ENCODE data around the gene PLEKHB1.
A peak's percentile ranks its signal among the peaks of the same experiment; 100 is the strongest.

Gene PLEKHB1

DNA sequence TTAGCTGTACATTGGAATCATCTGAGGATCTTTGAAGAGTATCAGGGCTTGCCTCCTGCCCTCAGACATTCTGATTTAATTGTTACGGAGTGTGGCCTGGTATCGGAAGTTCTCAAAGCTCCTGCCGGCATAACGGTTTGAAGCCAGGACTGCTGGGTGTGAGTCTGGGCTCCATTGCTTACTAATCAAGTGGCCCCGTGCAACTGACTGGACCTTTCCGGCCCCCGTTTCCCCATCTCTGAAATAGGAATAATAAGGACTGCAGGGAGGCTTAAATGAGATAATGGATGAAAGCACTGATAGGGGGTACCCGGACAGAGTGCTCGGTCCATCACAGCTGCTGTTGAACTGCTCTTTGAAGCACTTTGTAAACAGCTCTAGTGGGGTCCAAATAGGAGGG lies 1.7 kb downstream of the PLEKHB1 start:
- H3K36me3 ChIP-seq (ENCODE audit: control insufficient read depth in 1 of 2, insufficient read depth in 2 of 2, low read length in 2 of 2): no peaks in the 10 kb centered on the region
- H3K27me3 ChIP-seq (ENCODE audit: control insufficient read depth in 1 of 2, insufficient read depth in 2 of 2, low read length in 2 of 2): no peaks in the 10 kb centered on the region
- peak overlapping the region in 1 of 2 donors; percentile 53 for H3K4me3 ChIP-seq (ENCODE audit: low read depth in 1 of 2, low read length in 2 of 2)
- H3K9me3 ChIP-seq (ENCODE audit: control insufficient read depth in 1 of 2, low read length in 2 of 2): no peaks in the 10 kb centered on the region
- H3K27ac ChIP-seq (ENCODE audit: low read depth, low read length): no peak overlapping the region
- H3K4me1 ChIP-seq (ENCODE audit: control insufficient read depth in 1 of 2, insufficient read depth in 2 of 2, low read length in 2 of 2): peaks cover 4% of the 10 kb centered on the region in 2 donors
- H3K9ac ChIP-seq (ENCODE audit: low read depth in 1 of 2, low read length in 2 of 2): peak overlapping the region in 1 of 2 donors; percentile 19

DNA sequence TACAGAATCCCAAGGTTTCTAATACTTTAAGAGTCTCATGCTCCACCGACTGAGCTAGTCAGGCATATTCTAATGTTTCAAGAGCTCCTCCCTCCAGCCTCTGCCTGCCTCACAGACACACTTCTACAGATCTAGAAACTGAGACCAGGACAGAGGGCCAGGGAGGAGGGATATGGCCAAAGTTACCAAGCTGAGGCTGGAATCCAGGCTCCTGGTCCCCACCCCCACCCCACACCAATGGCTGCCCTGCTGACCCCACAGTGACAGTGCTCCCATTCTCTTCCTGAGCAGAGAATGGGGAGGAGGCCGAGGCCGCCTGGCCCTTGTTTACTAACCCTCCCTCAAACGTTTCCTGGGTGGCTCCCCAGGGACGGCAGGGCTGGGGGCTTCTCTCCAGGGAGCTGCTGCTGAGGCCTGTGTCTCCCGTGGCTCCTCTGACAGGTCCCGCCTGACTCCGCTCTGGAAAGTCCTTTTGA lies 2.2 kb downstream of the PLEKHB1 start:
- H3K9ac ChIP-seq (ENCODE audit: low read depth in 1 of 2, low read length in 2 of 2): no peak overlapping the region
- no peak overlapping the region for H3K27ac ChIP-seq (ENCODE audit: low read depth, low read length)
- H3K4me3 ChIP-seq (ENCODE audit: low read depth in 1 of 2, low read length in 2 of 2): no peak overlapping the region
- no peaks in the 10 kb centered on the region for H3K27me3 ChIP-seq (ENCODE audit: control insufficient read depth in 1 of 2, insufficient read depth in 2 of 2, low read length in 2 of 2)
- H3K9me3 ChIP-seq (ENCODE audit: control insufficient read depth in 1 of 2, low read length in 2 of 2): no peaks in the 10 kb centered on the region
- H3K36me3 ChIP-seq (ENCODE audit: control insufficient read depth in 1 of 2, insufficient read depth in 2 of 2, low read length in 2 of 2): no peaks in the 10 kb centered on the region
- peaks cover 4% of the 10 kb centered on the region in 2 donors for H3K4me1 ChIP-seq (ENCODE audit: control insufficient read depth in 1 of 2, insufficient read depth in 2 of 2, low read length in 2 of 2)

DNA sequence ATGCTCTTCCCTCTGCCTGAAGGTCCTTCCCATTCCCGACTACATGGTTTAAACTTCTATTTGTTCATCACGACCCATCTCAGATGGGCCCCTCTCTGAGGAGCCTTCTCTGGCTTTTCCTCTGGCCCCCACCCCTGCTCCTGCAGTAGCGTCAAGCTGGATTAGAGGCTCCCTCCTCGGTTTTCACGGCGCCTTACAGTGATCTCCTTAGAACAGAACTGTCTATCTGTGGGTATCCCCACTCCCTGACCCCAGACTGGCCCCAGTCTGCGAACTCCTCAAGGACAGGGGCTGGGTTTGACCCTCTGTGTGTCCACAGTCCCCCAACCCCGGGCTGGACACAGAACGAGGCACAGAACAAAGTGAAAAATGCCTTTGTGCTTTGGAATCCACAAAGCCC lies 2.8 kb downstream of the PLEKHB1 start:
- H3K36me3 ChIP-seq (ENCODE audit: control insufficient read depth in 1 of 2, insufficient read depth in 2 of 2, low read length in 2 of 2): no peaks in the 10 kb centered on the region
- no peak overlapping the region for H3K4me3 ChIP-seq (ENCODE audit: low read depth in 1 of 2, low read length in 2 of 2)
- H3K9me3 ChIP-seq (ENCODE audit: control insufficient read depth in 1 of 2, low read length in 2 of 2): no peaks in the 10 kb centered on the region
- no peak overlapping the region for H3K27ac ChIP-seq (ENCODE audit: low read depth, low read length)
- no peak overlapping the region for H3K9ac ChIP-seq (ENCODE audit: low read depth in 1 of 2, low read length in 2 of 2)
- peaks cover 4% of the 10 kb centered on the region in 2 donors for H3K4me1 ChIP-seq (ENCODE audit: control insufficient read depth in 1 of 2, insufficient read depth in 2 of 2, low read length in 2 of 2)
- no peaks in the 10 kb centered on the region for H3K27me3 ChIP-seq (ENCODE audit: control insufficient read depth in 1 of 2, insufficient read depth in 2 of 2, low read length in 2 of 2)

DNA sequence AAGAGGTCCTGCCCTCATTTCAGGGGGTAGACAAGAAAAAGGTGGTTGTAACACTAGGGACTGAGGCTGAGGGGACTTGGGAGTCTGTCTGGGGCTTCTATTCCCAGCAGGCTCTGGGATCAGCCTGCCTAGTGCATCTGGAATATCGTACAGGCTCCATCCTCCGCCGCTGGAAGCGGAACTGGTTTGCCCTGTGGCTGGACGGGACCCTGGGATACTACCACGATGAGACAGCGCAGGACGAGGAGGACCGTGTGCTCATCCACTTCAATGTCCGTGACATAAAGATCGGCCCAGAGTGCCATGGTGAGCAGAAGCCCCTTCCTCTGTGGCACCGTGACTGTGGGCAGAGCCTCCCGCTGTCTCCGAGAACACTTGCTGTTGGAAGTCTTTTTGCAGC lies 4.0 kb downstream of the PLEKHB1 start:
- Histone ChIP-seq H3K9ac (ENCODE audit: low read depth in 1 of 2, low read length in 2 of 2) (no peak overlapping the region), H3K4me1 (ENCODE audit: control insufficient read depth in 1 of 2, insufficient read depth in 2 of 2, low read length in 2 of 2) (peaks cover 4% of the 10 kb centered on the region in 2 donors), H3K4me3 (ENCODE audit: low read depth in 1 of 2, low read length in 2 of 2) (no peak overlapping the region), H3K27me3 (ENCODE audit: control insufficient read depth in 1 of 2, insufficient read depth in 2 of 2, low read length in 2 of 2) (no peaks in the 10 kb centered on the region), H3K9me3 (ENCODE audit: control insufficient read depth in 1 of 2, low read length in 2 of 2) (no peaks in the 10 kb centered on the region), H3K36me3 (ENCODE audit: control insufficient read depth in 1 of 2, insufficient read depth in 2 of 2, low read length in 2 of 2) (no peaks in the 10 kb centered on the region), H3K27ac (ENCODE audit: low read depth, low read length) (no peak overlapping the region)

DNA sequence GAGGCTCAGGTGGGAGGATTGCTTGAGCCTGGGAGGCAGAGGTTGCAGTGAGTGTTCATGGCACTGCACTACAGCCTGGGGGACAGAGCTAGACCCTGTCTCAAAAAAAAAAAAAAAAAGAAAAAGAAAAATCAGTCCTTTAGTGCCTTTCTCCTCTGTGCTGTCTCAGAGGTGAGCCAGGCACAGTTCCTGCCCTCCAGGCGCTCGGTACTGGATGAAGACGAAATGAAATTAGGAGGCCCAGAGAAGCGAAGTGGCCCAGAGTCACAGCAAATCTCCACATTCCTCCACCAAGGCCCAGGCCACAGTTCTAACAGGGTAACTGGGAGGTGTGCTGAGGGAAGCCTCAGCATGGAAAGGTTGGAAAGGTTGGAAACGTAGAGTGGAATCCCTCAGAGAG lies 4.9 kb downstream of the PLEKHB1 start:
- Histone ChIP-seq H3K9ac (ENCODE audit: low read depth in 1 of 2, low read length in 2 of 2) (no peak overlapping the region), H3K9me3 (ENCODE audit: control insufficient read depth in 1 of 2, low read length in 2 of 2) (no peaks in the 10 kb centered on the region), H3K4me3 (ENCODE audit: low read depth in 1 of 2, low read length in 2 of 2) (no peak overlapping the region), H3K4me1 (ENCODE audit: control insufficient read depth in 1 of 2, insufficient read depth in 2 of 2, low read length in 2 of 2) (peaks cover 4% of the 10 kb centered on the region in 2 donors), H3K36me3 (ENCODE audit: control insufficient read depth in 1 of 2, insufficient read depth in 2 of 2, low read length in 2 of 2) (no peaks in the 10 kb centered on the region), H3K27ac (ENCODE audit: low read depth, low read length) (no peak overlapping the region), H3K27me3 (ENCODE audit: control insufficient read depth in 1 of 2, insufficient read depth in 2 of 2, low read length in 2 of 2) (no peaks in the 10 kb centered on the region)

DNA sequence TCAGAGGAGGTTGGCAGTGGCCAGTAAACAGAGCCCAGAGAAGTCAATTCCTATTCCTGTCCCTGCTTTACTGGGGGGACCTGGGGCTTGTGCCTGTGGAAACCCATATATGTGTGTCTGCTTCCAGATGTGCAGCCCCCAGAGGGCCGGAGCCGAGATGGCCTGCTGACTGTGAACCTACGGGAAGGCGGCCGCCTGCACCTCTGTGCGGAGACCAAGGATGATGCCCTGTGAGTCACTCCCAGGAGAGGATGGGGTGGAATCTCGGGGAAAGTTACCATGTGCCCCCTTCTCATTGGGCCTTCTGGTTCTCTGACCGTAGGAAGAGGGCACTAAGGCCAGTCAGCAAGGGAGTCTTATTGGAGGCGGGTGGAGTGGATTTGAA lies 5.3 kb downstream of the PLEKHB1 start:
- H3K27ac ChIP-seq (ENCODE audit: low read depth, low read length): no peak overlapping the region
- H3K27me3 ChIP-seq (ENCODE audit: control insufficient read depth in 1 of 2, insufficient read depth in 2 of 2, low read length in 2 of 2): no peaks in the 10 kb centered on the region
- no peak overlapping the region for H3K4me3 ChIP-seq (ENCODE audit: low read depth in 1 of 2, low read length in 2 of 2)
- no peak overlapping the region for H3K9ac ChIP-seq (ENCODE audit: low read depth in 1 of 2, low read length in 2 of 2)
- peaks cover 4% of the 10 kb centered on the region in 2 donors for H3K4me1 ChIP-seq (ENCODE audit: control insufficient read depth in 1 of 2, insufficient read depth in 2 of 2, low read length in 2 of 2)
- H3K9me3 ChIP-seq (ENCODE audit: control insufficient read depth in 1 of 2, low read length in 2 of 2): no peaks in the 10 kb centered on the region
- no peaks in the 10 kb centered on the region for H3K36me3 ChIP-seq (ENCODE audit: control insufficient read depth in 1 of 2, insufficient read depth in 2 of 2, low read length in 2 of 2)

DNA sequence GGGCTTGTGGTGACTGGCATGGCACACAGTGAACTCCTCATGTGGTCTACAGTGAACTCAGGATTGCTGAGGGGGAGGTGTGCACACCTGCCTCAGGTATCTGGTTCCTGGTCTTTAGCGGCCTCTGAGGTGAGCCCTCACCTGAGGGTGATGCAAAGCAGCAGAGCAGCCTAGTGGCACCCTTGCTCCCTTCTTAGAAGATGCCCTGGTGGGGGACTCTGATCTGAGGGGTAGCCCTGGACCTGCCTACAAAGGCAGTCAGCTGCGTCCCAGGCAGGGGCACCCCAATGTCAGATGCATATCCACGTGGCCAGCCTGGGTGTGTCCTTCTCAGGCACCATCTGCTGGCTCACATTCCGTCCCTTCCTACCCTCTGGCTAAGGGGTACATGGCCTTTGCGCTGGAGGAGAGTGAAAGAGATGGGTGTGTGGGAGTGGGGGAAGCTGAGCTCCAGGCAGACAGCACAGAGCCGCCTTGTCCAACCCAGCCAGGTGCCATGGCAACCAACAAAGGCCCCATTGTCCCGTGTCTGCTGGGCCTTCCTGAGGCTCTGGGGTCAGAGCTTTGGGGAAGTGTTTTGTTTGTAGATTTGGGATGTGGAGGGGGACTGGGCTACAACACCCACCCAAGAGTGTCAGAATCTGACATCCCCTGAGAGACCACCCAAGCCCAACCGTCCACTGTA lies 5.8 kb downstream of the PLEKHB1 start:
- no peaks in the 10 kb centered on the region for H3K9me3 ChIP-seq (ENCODE audit: control insufficient read depth in 1 of 2, low read length in 2 of 2)
- no peak overlapping the region for H3K4me3 ChIP-seq (ENCODE audit: low read depth in 1 of 2, low read length in 2 of 2)
- no peak overlapping the region for H3K9ac ChIP-seq (ENCODE audit: low read depth in 1 of 2, low read length in 2 of 2)
- H3K27me3 ChIP-seq (ENCODE audit: control insufficient read depth in 1 of 2, insufficient read depth in 2 of 2, low read length in 2 of 2): no peaks in the 10 kb centered on the region
- no peak overlapping the region for H3K27ac ChIP-seq (ENCODE audit: low read depth, low read length)
- peaks cover 4% of the 10 kb centered on the region in 2 donors for H3K4me1 ChIP-seq (ENCODE audit: control insufficient read depth in 1 of 2, insufficient read depth in 2 of 2, low read length in 2 of 2)
- H3K36me3 ChIP-seq (ENCODE audit: control insufficient read depth in 1 of 2, insufficient read depth in 2 of 2, low read length in 2 of 2): no peaks in the 10 kb centered on the region

DNA sequence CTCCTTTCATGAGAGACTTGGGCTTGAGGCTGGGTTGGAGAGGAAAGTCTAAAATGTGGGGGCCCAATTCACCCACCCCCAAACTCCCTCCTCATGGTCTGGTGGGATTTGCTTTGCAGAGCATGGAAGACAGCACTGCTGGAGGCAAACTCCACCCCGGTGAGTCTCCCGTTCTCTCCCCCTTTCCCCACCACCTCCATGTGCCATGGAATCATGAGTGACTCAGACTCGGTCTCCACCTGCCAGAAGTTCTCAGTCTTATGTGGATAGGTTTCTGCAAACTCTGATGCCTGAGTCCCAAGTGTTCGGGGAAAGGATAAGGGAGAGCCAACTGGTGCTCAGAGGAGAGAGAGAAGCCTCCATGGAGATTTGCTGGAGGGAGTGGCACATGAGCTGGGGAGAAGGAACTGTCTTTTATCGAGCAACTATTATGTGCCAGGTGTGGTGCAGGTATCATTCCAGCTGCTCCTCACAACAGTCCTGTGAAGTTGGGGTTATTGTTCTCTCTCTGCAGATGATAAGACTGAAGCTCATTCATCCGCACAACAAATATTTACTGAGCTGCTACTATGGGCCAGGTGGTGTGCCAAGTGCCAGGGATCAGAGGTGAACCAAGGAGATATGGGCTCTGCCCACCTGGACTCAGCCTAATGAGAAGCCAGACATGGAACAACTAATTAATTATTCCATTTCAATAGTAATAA lies 6.6 kb downstream of the PLEKHB1 start:
- Histone ChIP-seq H3K27ac (ENCODE audit: low read depth, low read length) (no peak overlapping the region), H3K9me3 (ENCODE audit: control insufficient read depth in 1 of 2, low read length in 2 of 2) (no peaks in the 10 kb centered on the region), H3K27me3 (ENCODE audit: control insufficient read depth in 1 of 2, insufficient read depth in 2 of 2, low read length in 2 of 2) (no peaks in the 10 kb centered on the region), H3K9ac (ENCODE audit: low read depth in 1 of 2, low read length in 2 of 2) (no peak overlapping the region), H3K4me3 (ENCODE audit: low read depth in 1 of 2, low read length in 2 of 2) (no peak overlapping the region), H3K36me3 (ENCODE audit: control insufficient read depth in 1 of 2, insufficient read depth in 2 of 2, low read length in 2 of 2) (no peaks in the 10 kb centered on the region), H3K4me1 (ENCODE audit: control insufficient read depth in 1 of 2, insufficient read depth in 2 of 2, low read length in 2 of 2) (peaks cover under 1 to 4% of the 10 kb centered on the region in 2 donors)

DNA sequence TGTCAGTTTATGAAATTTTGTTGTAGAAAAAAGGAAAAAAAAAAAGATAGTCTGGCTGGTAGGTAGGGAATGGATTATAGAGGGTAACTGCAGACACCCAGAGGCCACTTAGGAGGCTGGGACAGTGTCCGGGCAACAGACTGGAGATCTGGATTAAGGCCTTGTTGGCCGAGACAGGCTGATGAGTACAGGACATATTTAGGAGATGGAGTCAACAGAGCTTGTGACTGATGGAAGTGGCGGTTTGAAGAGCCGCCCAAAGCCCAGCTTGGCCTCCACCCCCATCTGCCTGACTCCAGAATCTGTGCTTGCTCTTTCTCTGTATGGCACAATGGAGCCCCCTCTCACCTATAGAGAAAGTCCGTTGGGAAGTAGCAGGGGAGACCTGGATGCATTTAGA lies 7.6 kb downstream of the PLEKHB1 start:
- Histone ChIP-seq H3K27me3 (ENCODE audit: control insufficient read depth in 1 of 2, insufficient read depth in 2 of 2, low read length in 2 of 2) (no peaks in the 10 kb centered on the region), H3K9me3 (ENCODE audit: control insufficient read depth in 1 of 2, low read length in 2 of 2) (no peaks in the 10 kb centered on the region), H3K4me3 (ENCODE audit: low read depth in 1 of 2, low read length in 2 of 2) (no peak overlapping the region), H3K4me1 (ENCODE audit: control insufficient read depth in 1 of 2, insufficient read depth in 2 of 2, low read length in 2 of 2) (peaks cover 0 to 4% of the 10 kb centered on the region in 2 donors), H3K36me3 (ENCODE audit: control insufficient read depth in 1 of 2, insufficient read depth in 2 of 2, low read length in 2 of 2) (no peaks in the 10 kb centered on the region), H3K27ac (ENCODE audit: low read depth, low read length) (no peak overlapping the region), H3K9ac (ENCODE audit: low read depth in 1 of 2, low read length in 2 of 2) (no peak overlapping the region)

DNA sequence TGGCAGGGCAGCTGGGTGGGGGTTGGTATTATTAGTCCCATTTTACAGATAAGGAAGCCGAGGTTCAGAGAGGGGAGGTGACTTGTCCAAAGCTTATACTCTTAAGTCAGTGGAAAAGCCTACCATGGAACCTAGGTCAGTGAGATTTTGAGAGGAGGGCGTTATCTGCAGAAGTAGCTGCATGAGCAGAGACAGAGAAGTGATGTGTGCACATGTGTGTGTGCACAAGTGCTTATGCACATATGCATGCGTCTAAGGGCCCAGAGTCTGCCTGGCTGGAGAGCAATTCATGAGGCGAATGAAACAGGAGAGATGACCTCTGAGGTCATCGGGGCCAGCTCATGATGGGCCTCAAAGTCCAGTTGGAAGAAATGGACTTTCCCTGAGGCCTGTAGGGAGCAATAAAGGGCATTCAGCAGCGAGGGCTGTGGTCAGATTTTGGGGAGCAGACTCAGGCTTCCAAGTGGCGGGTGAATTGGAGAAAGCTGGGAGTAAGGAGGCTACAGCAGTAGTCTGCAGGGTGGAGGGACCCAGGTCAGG lies 8.2 kb downstream of the PLEKHB1 start:
- no peaks in the 10 kb centered on the region for H3K9me3 ChIP-seq (ENCODE audit: control insufficient read depth in 1 of 2, low read length in 2 of 2)
- peaks cover 0 to 4% of the 10 kb centered on the region in 2 donors for H3K4me1 ChIP-seq (ENCODE audit: control insufficient read depth in 1 of 2, insufficient read depth in 2 of 2, low read length in 2 of 2)
- no peak overlapping the region for H3K27ac ChIP-seq (ENCODE audit: low read depth, low read length)
- no peak overlapping the region for H3K9ac ChIP-seq (ENCODE audit: low read depth in 1 of 2, low read length in 2 of 2)
- H3K27me3 ChIP-seq (ENCODE audit: control insufficient read depth in 1 of 2, insufficient read depth in 2 of 2, low read length in 2 of 2): no peaks in the 10 kb centered on the region
- H3K36me3 ChIP-seq (ENCODE audit: control insufficient read depth in 1 of 2, insufficient read depth in 2 of 2, low read length in 2 of 2): no peaks in the 10 kb centered on the region
- H3K4me3 ChIP-seq (ENCODE audit: low read depth in 1 of 2, low read length in 2 of 2): no peak overlapping the region
